Glomerular visceral epithelial cell (primary cell): ENCODE measurements around the gene PIP5K1A.
"Not testable (repeated sequence)": the region's sequence is repeated elsewhere in the genome, so short reads cannot be mapped to it uniquely, and the experiment has no call there.

Experiments used
- DNase-seq: peaks from one replicate; pipeline ENCODE4 v3.0.0-alpha.2; 2016; ENCODE audit errors: extremely low spot score

PIP5K1A gene

DNA sequence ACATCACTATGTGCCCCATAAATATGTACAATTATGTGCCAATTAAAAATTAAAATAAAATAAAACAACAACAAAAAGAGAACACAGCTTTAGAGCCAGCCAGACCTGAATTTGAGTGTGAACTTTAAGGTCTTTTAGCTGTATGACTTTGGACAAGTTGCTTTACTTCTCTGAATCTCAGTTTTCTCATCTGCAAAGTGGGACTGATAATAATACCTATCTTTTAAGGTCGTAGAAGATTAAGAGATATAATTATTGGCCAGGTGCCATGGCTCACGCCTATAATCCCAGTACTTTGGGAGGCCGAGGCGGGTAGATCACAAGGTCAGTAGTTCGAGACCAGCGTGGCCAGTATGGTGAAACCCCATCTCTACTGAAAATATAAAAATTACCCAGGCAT, 5.0 kb upstream of the PIP5K1A start:
- DNase-seq = no peak

GRCh38 chr1:151193856-151194255, 4.5 kb upstream of the PIP5K1A start:
- no peak for DNase-seq

- DNase-seq = peak; percentile 91
These were observed 3.3 kb upstream of the PIP5K1A start for GRCh38 chr1:151194894-151195594.

GRCh38 chr1:151196292-151196800, 2.0 kb upstream of the PIP5K1A start:
- DNase-seq = peak; percentile 88

DNA sequence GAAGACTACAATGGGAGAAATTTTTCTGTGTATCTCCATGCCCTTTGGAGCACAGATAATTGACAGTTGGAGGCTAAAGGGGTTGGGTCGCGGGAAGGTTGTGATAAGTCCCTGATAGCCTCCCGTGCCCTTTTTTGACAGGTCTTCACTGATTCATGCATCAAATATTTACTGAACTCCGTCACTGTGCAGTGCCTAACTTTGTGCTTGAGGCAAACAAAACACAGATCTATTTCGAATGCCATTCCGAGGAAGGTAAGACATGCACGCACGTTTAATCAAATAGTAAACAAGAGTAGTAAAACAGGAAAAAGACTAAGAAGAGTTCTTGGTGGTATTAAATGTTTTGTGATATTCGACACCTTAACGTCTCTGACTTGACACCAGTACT, 494 bp upstream of the PIP5K1A start:
- DNase-seq = no peak

GRCh38 chr1:151199873-151200581, 1.7 kb downstream of the PIP5K1A start:
- peak; percentile 93 for DNase-seq

- DNase-seq = not testable (repeated sequence)
These were observed 7.1 kb downstream of the PIP5K1A start for GRCh38 chr1:151205381-151205965.

DNA sequence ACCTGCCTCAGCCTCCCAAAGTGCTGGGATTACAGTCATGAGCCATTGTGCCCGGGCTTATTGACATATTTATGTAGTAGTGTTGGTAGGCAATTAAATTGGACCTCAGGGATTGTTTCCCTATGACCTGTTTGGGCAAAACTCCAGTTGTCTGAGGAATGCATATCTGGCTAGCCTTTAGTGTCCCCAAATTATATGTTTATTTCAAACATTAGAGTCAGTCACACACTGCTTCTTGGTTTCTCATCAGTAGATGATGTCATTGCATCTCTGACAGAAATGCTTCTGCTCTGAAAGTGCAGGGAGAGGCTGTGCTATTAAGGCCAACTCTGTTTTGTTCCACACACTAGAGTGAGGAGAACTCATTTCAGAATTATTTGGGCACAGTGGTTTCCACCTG, 12.5 kb downstream of the PIP5K1A start:
- DNase-seq = no peak

- no peak for DNase-seq
These were observed 13.8 kb downstream of the PIP5K1A start for GRCh38 chr1:151211972-151212705.

GRCh38 chr1:151213560-151213959, 15.2 kb downstream of the PIP5K1A start:
- no peak for DNase-seq

DNA sequence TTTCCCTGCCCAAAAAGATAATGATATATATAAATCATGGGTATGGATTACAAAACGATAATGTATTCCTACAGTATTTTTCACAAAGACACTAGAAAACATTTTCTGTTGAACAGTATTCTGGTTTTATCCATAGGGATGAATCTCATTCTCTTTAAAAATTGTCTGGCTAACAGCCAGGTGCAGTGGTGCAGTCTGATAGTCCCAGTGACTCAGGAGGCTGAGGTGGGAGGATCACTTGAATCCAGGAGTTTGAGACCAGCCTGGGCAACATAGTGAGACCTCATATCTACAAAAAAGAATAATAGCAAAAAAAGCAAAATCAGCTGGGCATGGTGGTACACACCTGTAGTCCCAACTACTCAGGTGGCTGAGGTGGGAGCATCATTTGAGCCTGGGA, 23.3 kb downstream of the PIP5K1A start:
- DNase-seq = peak; percentile 25

- peak; percentile 66 for DNase-seq
These were observed 23.8 kb downstream of the PIP5K1A start for GRCh38 chr1:151222130-151222529.

GRCh38 chr1:151235235-151235634, 36.9 kb downstream of the PIP5K1A start:
- no peak for DNase-seq

GRCh38 chr1:151237678-151238466, 39.5 kb downstream of the PIP5K1A start:
- no peak for DNase-seq

DNA sequence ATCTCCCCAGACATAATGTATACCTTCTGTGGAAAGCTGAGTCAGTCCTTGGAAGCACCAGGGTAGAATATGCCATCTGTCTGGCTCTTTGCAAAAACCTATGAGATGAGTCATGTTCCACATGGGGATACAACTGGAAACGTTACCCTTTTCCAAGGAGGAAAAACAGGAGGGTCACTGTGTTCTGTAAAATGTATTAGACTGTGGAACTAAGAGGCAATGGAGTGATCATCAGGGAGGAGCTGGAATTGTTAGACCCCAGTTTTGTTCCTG, 40.1 kb downstream of the PIP5K1A start:
- DNase-seq = peak; percentile 79

- DNase-seq = no peak
These were observed 44.1 kb downstream of the PIP5K1A start for GRCh38 chr1:151242442-151242841.

- no peak for DNase-seq
These were observed 45.4 kb downstream of the PIP5K1A start for GRCh38 chr1:151243683-151244216.

- no peak for DNase-seq
These were observed 48.4 kb downstream of the PIP5K1A start for GRCh38 chr1:151246786-151247185.

DNA sequence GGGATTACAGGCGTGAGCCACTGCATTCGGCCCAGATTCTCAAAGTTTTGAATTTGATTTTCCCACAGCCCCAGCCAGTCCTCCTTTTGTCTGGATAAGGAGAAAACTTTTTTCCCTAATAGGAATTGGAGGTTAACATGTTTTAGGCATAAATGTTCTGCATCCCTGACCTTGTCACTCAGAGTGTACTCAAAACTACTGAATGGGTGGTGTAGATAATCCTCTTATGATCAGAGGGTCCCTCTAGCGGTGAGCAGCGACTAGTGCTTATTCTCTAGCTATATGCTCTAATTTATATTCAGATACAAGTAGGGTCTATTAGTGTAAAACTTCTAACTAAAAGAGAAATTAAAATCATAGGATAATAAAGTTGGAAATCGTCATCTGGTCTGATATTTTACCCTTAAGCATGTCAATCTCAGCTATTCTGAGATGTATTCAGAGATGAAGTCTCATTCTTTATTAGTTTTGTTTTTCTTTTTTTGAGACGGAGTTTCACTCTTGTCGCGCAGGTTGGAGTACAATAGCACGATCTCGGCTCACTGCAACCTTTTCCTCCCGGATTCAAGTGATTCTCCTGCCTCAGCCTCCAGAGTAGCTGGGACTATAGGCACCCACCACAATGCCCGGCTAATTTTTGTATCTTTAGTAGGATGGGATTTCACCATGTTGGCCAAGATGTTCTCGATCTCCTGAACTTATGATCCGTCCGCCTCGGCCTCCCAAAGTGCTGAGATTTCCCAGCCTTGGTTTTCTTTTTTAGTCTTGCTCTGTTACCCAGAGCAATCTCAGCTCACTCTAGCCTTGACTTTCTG, 53.5 kb downstream of the PIP5K1A start:
- peak; percentile 80 for DNase-seq
